HEK293 (cell line): ENCODE measurements around the gene PURB.

Experiments used
- CTCF ChIA-PET: fragments of 350-600 bp; formaldehyde crosslinking; extraction: SDS; loops from one replicate; lab custom pipeline; 2021; ENCODE audit warnings: antibody characterized with exemption; lab: Yijun Ruan, JAX
- POLR2A ChIA-PET: fragments of 300-600 bp; formaldehyde crosslinking; extraction: SDS; loops from one replicate; lab custom pipeline; 2020; ENCODE audit warnings: antibody characterized with exemption, inconsistent platforms; lab: Yijun Ruan, JAX
- H3K27ac ChIP-seq: fragments of 200-500 bp; sonication (Bioruptor generic); 2 replicates; pipeline ENCODE4 v1.5.1; 2014; ENCODE audit warnings: low read depth, low read length, control low read depth, inconsistent platforms; ENCODE audit errors: extremely low read depth
- H3K36me3 ChIP-seq, 2 experiments: fragments of 200-500 bp in 1 of 2; sonication (Bioruptor generic) in 1 of 2; 1 replicate in 1 of 2; 2 replicates in 1 of 2; pipeline ENCODE4 v1.5.1; 2014 to 2017; ENCODE audit warnings: inconsistent platforms in 2 of 2, low read length in 2 of 2; ENCODE audit not compliant: control insufficient read depth in 2 of 2, insufficient read depth in 1 of 2
- H3K4me1 ChIP-seq: fragments of 200-500 bp; sonication (Bioruptor generic); 2 replicates; pipeline ENCODE4 v1.5.1; 2014; ENCODE audit warnings: mild to moderate bottlenecking, low read length, inconsistent platforms; ENCODE audit not compliant: control insufficient read depth, insufficient read depth
- H3K4me3 ChIP-seq: 2 replicates; pipeline ENCODE4 v1.5.1; 2011; ENCODE audit warnings: low read depth, mild to moderate bottlenecking, control low read depth, low read length, moderate library complexity
- H3K9me3 ChIP-seq: fragments of 200-500 bp; sonication (Bioruptor generic); 2 replicates; pipeline ENCODE4 v1.5.1; 2014; ENCODE audit warnings: low read depth, low read length, inconsistent platforms; ENCODE audit not compliant: control insufficient read depth, insufficient read depth
- GLI4 ChIP-seq: fragments of 450-650 bp; formaldehyde crosslinking; IDR thresholded peaks from 2 replicates; pipeline ENCODE4 v1.5.1; 2016; ENCODE audit warnings: missing biosample characterization, missing genetic modification characterization
- GLIS1 ChIP-seq: fragments of 450-650 bp; formaldehyde crosslinking; IDR thresholded peaks from 2 replicates; pipeline ENCODE4 v1.5.1; 2016; ENCODE audit warnings: missing biosample characterization, missing genetic modification characterization
- HIC1 ChIP-seq: fragments of 450-650 bp; formaldehyde crosslinking; IDR thresholded peaks from 2 replicates; pipeline ENCODE4 v1.5.1; 2016; ENCODE audit warnings: missing biosample characterization, missing genetic modification characterization
- SP2 ChIP-seq: fragments of 450-650 bp; formaldehyde crosslinking; IDR thresholded peaks from 2 replicates; pipeline ENCODE4 v1.5.1; 2016; ENCODE audit warnings: missing biosample characterization, missing genetic modification characterization
- WT1 ChIP-seq: fragments of 450-650 bp; formaldehyde crosslinking; IDR thresholded peaks from 2 replicates; pipeline ENCODE4 v1.5.1; 2016; ENCODE audit warnings: missing biosample characterization, missing genetic modification characterization
- ZBTB17 ChIP-seq: fragments of 450-650 bp; formaldehyde crosslinking; IDR thresholded peaks from 2 replicates; pipeline ENCODE4 v1.5.1; 2016; ENCODE audit warnings: missing biosample characterization, missing genetic modification characterization
- ZBTB49 ChIP-seq: fragments of 450-650 bp; formaldehyde crosslinking; IDR thresholded peaks from 2 replicates; pipeline ENCODE4 v1.5.1; 2016; ENCODE audit warnings: missing biosample characterization, missing genetic modification characterization, low read depth
- ZNF10 ChIP-seq: fragments of 450-650 bp; formaldehyde crosslinking; IDR thresholded peaks from 2 replicates; pipeline ENCODE4 v1.5.1; 2017; ENCODE audit warnings: missing biosample characterization, missing genetic modification characterization
- ZNF155 ChIP-seq: fragments of 450-650 bp; formaldehyde crosslinking; IDR thresholded peaks from 2 replicates; pipeline ENCODE4 v1.5.1; 2016; ENCODE audit warnings: missing biosample characterization, missing genetic modification characterization
- ZNF18 ChIP-seq: fragments of 450-650 bp; formaldehyde crosslinking; IDR thresholded peaks from 2 replicates; pipeline ENCODE4 v1.5.1; 2016; ENCODE audit warnings: missing biosample characterization, missing genetic modification characterization
- ZNF184 ChIP-seq: fragments of 450-650 bp; IDR thresholded peaks from 2 replicates; pipeline ENCODE4 v1.5.1; 2018; ENCODE audit warnings: missing biosample characterization, mild to moderate bottlenecking, missing genetic modification characterization
- ZNF600 ChIP-seq: fragments of 450-650 bp; formaldehyde crosslinking; IDR thresholded peaks from 2 replicates; pipeline ENCODE4 v1.5.1; 2016; ENCODE audit warnings: missing biosample characterization, missing genetic modification characterization
- ZNF629 ChIP-seq: fragments of 450-650 bp; formaldehyde crosslinking; IDR thresholded peaks from 2 replicates; pipeline ENCODE4 v1.5.1; 2017; ENCODE audit warnings: missing biosample characterization, missing genetic modification characterization
- TF ChIP-seq, protein P1 (sequence below): fragments of 450-650 bp; formaldehyde crosslinking; IDR thresholded peaks from 2 replicates; pipeline ENCODE4 v1.5.1; 2016; ENCODE audit warnings: missing biosample characterization, missing genetic modification characterization
- TF ChIP-seq, protein P2 (sequence below): fragments of 450-650 bp; formaldehyde crosslinking; IDR thresholded peaks from 2 replicates; pipeline ENCODE4 v1.5.1; 2016; ENCODE audit warnings: missing biosample characterization, missing genetic modification characterization, low read depth
- TF ChIP-seq, protein P3 (sequence below): fragments of 450-650 bp; formaldehyde crosslinking; IDR thresholded peaks from 2 replicates; pipeline ENCODE4 v1.5.1; 2017; ENCODE audit warnings: missing biosample characterization, missing genetic modification characterization
- TF ChIP-seq, protein P4 (sequence below): fragments of 450-650 bp; formaldehyde crosslinking; IDR thresholded peaks from 2 replicates; pipeline ENCODE4 v1.5.1; 2017; ENCODE audit warnings: missing biosample characterization, missing genetic modification characterization

Gene PURB

GRCh38 chr7:44849259-44849884 lies 36.0 kb downstream of the PURB start:
- CTCF ChIA-PET, result interaction anchor here (0.5 to 3.1 kb wide), 4 partner anchors 55 to 154 kb away, joined by 3 to 9 read pairs (median 4); no protein-coding TSS in a partner anchor
- POLR2A ChIA-PET, result interaction anchor here (0.5 to 3.5 kb wide), 10 partner anchors 9 to 276 kb away, joined by 3 to 33 read pairs (median 6); partner anchors contain the start of genes DDX56, PPIA and PURB
- Histone ChIP-seq H3K4me1 (peaks cover 12% of the 10 kb centered on the region), H3K36me3 (no peaks in the 10 kb centered on the region), H3K9me3 (no peaks in the 10 kb centered on the region), H3K4me3 (peak overlapping the region; percentile 84; the same call in 1 of the 2 replicates), H3K27ac (peak overlapping the region; percentile 95; the same call in 1 of the 2 replicates)
- no peak for TF ChIP-seq ZNF155 (tag by site-specific recombination)
- TF ChIP-seq HIC1 (tag by site-specific recombination), result peak; percentile 34; the same call in 1 of the 2 replicates
- TF ChIP-seq WT1 (tag by site-specific recombination), result peak; percentile 44; the same call in 1 of the 2 replicates
- no peak for TF ChIP-seq GLI4 (tag by site-specific recombination)
- TF ChIP-seq, protein P1, sequence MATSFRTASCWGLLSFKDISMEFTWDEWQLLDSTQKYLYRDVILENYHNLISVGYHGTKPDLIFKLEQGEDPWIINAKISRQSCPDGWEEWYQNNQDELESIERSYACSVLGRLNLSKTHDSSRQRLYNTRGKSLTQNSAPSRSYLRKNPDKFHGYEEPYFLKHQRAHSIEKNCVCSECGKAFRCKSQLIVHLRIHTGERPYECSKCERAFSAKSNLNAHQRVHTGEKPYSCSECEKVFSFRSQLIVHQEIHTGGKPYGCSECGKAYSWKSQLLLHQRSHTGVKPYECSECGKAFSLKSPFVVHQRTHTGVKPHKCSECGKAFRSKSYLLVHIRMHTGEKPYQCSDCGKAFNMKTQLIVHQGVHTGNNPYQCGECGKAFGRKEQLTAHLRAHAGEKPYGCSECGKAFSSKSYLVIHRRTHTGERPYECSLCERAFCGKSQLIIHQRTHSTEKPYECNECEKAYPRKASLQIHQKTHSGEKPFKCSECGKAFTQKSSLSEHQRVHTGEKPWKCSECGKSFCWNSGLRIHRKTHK, result no peak
- 0 out of 2 replicates have a peak, but pooled peaks have one; percentile 28 for TF ChIP-seq ZNF629 (tag by site-specific recombination)
- peak; percentile 82 for TF ChIP-seq ZNF18 (tag by site-specific recombination)
- TF ChIP-seq, protein P2, sequence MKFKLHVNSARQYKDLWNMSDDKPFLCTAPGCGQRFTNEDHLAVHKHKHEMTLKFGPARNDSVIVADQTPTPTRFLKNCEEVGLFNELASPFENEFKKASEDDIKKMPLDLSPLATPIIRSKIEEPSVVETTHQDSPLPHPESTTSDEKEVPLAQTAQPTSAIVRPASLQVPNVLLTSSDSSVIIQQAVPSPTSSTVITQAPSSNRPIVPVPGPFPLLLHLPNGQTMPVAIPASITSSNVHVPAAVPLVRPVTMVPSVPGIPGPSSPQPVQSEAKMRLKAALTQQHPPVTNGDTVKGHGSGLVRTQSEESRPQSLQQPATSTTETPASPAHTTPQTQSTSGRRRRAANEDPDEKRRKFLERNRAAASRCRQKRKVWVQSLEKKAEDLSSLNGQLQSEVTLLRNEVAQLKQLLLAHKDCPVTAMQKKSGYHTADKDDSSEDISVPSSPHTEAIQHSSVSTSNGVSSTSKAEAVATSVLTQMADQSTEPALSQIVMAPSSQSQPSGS (tag by site-specific recombination), result 0 out of 2 replicates have a peak, but pooled peaks have one; percentile 28
- 0 out of 2 replicates have a peak, but pooled peaks have one; percentile 17 for TF ChIP-seq ZNF184
- TF ChIP-seq ZBTB49 (tag by site-specific recombination), result no peak
- TF ChIP-seq ZNF600, result peak; percentile 43; the same call in 1 of the 2 replicates
- TF ChIP-seq GLIS1, result peak; percentile 47; the same call in 1 of the 2 replicates
- TF ChIP-seq ZBTB17 (tag by site-specific recombination), result peak; percentile 77
- no peak for TF ChIP-seq ZNF10 (tag by site-specific recombination)
- TF ChIP-seq, protein P3, sequence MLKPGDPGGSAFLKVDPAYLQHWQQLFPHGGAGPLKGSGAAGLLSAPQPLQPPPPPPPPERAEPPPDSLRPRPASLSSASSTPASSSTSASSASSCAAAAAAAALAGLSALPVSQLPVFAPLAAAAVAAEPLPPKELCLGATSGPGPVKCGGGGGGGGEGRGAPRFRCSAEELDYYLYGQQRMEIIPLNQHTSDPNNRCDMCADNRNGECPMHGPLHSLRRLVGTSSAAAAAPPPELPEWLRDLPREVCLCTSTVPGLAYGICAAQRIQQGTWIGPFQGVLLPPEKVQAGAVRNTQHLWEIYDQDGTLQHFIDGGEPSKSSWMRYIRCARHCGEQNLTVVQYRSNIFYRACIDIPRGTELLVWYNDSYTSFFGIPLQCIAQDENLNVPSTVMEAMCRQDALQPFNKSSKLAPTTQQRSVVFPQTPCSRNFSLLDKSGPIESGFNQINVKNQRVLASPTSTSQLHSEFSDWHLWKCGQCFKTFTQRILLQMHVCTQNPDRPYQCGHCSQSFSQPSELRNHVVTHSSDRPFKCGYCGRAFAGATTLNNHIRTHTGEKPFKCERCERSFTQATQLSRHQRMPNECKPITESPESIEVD (tag by site-specific recombination), result peak; percentile 94
- TF ChIP-seq SP2, result peak; percentile 16; the same call in 1 of the 2 replicates
- TF ChIP-seq, protein P4, sequence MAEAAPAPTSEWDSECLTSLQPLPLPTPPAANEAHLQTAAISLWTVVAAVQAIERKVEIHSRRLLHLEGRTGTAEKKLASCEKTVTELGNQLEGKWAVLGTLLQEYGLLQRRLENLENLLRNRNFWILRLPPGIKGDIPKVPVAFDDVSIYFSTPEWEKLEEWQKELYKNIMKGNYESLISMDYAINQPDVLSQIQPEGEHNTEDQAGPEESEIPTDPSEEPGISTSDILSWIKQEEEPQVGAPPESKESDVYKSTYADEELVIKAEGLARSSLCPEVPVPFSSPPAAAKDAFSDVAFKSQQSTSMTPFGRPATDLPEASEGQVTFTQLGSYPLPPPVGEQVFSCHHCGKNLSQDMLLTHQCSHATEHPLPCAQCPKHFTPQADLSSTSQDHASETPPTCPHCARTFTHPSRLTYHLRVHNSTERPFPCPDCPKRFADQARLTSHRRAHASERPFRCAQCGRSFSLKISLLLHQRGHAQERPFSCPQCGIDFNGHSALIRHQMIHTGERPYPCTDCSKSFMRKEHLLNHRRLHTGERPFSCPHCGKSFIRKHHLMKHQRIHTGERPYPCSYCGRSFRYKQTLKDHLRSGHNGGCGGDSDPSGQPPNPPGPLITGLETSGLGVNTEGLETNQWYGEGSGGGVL (tag by site-specific recombination), result no peak
